Stimulated activated naive CD8-positive, alpha-beta T cell treated with anti-CD3 and anti-CD28 coated beads, Interleukin-15, Interleukin-2, amounts not matched to agents 100 ng/mL and 50 ng/mL, for 24 hours (primary cell): ENCODE measurements around the gene SYT3.
"Not testable (repeated sequence)": the region's sequence is repeated elsewhere in the genome, so short reads cannot be mapped to it uniquely, and the experiment has no call there.

Experiments
- H3K27ac Mint-ChIP-seq: one replicate; pipeline ENCODE4 v1.8.0; 2021; ENCODE audit warnings: mild to moderate bottlenecking, mixed read lengths
- H3K27me3 Mint-ChIP-seq: one replicate; pipeline ENCODE4 v1.8.0; 2021; ENCODE audit warnings: mixed read lengths
- H3K36me3 Mint-ChIP-seq: one replicate; pipeline ENCODE4 v1.8.0; 2021; ENCODE audit warnings: low read depth, mixed read lengths
- H3K4me1 Mint-ChIP-seq: one replicate; pipeline ENCODE4 v1.8.0; 2021; ENCODE audit warnings: low read depth, mixed read lengths
- H3K4me3 Mint-ChIP-seq: one replicate; pipeline ENCODE4 v1.8.0; 2021; ENCODE audit warnings: mild to moderate bottlenecking, mixed read lengths
- H3K9me3 Mint-ChIP-seq: one replicate; pipeline ENCODE4 v1.8.0; 2021; ENCODE audit warnings: mixed read lengths

SYT3 gene

DNA sequence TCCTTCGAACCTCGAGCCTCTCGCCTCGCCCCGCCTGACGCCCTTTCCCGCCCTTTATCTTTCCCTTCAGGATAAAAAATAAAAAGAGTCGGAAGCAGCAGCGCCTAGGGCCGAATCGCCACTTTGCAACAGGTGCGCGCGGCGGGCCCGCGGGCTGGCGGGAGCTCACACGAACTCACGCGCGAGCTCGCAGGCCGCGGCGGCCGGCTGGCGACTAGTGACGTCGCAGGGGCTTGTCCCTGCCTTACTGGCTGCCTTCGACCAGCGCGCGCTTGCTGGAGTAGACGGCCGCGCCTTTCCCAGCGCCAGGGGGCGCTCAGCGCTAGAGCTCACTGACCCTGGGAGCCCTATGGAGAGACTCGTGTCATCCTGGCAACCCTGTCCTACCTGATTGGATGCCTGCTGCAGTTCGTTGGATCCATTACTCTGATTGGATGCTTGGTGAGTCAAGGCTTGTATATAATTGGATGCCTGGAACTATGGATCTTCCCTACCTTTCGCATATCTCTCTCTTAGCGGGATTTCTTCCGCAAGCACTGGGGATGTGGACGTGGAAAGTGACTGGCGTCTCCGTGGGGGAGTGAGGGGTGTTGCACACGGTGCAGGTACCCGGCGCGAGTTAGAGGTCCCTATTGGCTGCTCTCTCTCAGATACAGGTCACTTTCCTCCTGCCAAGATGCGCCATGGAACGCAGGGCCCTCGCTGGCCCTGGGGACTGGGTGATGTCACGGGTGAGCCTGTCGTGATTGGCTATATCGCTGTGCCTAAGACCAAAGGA, 33.4 kb downstream of the SYT3 start:
- not testable (repeated sequence) for H3K36me3 Mint-ChIP-seq, H3K9me3 Mint-ChIP-seq, H3K4me3 Mint-ChIP-seq, H3K4me1 Mint-ChIP-seq, H3K27ac Mint-ChIP-seq
- H3K27me3 Mint-ChIP-seq = peaks cover 48% of the 10 kb centered on the region

DNA sequence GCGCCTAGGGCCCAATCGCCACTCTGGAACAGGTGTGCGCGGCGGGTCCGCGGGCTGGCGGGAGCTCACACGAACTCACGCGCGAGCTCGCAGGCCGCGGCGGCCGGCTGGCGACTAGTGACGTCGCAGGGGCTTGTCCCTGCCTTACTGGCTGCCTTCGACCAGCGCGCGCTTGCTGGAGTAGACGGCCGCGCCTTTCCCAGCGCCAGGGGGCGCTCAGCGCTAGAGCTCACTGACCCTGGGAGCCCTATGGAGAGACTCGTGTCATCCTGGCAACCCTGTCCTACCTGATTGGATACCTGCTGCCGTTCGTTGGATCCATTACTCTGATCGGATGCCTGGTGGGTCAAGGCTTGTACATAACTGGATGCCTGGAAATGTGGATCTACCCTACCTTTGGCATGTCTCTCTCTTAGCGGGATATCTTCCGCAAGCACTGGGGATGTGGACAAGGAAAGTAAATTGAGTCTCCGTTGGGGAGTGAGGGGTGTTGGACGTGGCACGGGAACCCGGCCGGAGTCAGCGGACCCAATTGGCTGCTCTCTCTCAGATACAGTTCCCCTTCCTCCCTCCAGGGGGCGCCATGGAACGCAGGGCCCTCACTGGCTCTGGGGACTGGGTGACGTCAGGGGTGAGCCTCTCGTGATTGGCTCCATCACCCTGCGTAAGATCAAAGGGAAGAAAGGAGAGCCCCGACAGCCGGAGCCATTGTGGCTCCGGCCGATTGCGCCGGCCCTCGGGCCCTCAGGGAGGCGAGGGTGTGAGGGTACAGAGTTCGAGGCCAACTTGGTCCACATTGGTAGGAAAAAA, 35.2 kb downstream of the SYT3 start:
- H3K36me3 Mint-ChIP-seq, H3K27ac Mint-ChIP-seq, H3K9me3 Mint-ChIP-seq, H3K4me3 Mint-ChIP-seq, H3K4me1 Mint-ChIP-seq: not testable (repeated sequence)
- H3K27me3 Mint-ChIP-seq = peaks cover 51% of the 10 kb centered on the region

DNA sequence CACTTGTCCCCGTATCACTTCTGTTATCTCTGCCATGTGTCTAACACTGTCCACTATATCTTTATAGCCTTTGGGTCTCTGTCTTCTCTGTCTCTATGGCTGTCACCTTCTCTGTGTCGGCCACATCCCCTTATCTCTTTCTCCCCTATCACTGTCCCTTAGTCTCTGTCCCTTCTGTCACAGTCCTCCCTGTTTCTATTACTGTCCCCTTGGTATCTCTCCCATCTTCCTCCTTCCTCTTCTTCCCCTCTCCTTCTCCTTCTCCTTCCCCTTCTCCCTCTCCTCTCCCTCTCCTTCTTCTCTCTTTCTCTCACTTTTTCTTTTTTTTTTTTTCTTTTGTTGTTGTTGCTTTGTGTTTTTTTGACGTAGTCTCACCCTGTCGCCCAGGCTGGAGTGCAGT, 36.7 kb downstream of the SYT3 start:
- Mint-ChIP-seq H3K4me1 (peaks cover 3% of the 10 kb centered on the region), H3K27ac (no peak overlapping the region), H3K27me3 (peaks cover 46% of the 10 kb centered on the region), H3K36me3 (no peaks in the 10 kb centered on the region), H3K9me3 (no peaks in the 10 kb centered on the region), H3K4me3 (no peak overlapping the region)

DNA sequence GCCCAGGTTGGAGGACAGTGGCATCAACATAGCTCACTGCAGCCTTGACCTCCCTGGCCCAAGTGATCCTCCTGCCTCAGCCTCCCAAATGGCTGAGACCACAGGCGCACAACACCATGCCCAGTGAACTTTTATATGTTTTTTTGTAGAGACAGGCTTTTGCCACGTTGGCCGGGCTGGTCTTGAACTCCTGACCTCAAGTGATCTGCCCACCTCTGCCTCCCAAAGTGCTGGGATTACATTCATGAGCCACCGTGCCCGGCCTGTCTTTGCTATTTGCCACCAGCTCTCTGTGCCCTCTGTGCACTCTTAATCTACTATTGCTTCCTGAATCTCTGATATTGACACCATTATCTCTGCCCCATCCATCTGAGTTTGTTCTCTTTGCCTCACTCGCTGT, 37.2 kb downstream of the SYT3 start:
- Mint-ChIP-seq H3K4me3 (no peak overlapping the region), H3K9me3 (no peaks in the 10 kb centered on the region), H3K27ac (no peak overlapping the region), H3K4me1 (peaks cover 3% of the 10 kb centered on the region), H3K36me3 (no peaks in the 10 kb centered on the region), H3K27me3 (peaks cover 46% of the 10 kb centered on the region)

DNA sequence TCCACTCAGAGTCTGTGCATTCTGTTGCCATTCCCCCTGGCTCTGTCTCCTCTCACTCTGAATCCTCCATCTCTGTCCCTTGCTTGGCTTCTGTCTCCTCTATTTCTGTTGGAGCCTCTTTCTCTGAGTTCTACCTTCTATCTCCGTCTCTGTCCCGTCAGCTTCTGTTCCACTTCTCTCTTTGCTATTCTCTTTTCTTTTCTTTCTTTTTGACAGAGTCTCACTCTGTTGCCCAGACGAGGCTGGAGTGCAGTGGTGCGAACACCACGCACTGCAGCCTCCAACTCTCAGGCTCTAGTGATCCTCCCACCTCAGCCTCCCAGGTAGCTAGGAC, 37.6 kb downstream of the SYT3 start:
- no peaks in the 10 kb centered on the region for H3K36me3 Mint-ChIP-seq
- peak overlapping the region; percentile 42 for H3K27ac Mint-ChIP-seq
- no peaks in the 10 kb centered on the region for H3K9me3 Mint-ChIP-seq
- H3K4me1 Mint-ChIP-seq = peaks cover 3% of the 10 kb centered on the region
- H3K27me3 Mint-ChIP-seq = peaks cover 42% of the 10 kb centered on the region
- H3K4me3 Mint-ChIP-seq = no peak overlapping the region

DNA sequence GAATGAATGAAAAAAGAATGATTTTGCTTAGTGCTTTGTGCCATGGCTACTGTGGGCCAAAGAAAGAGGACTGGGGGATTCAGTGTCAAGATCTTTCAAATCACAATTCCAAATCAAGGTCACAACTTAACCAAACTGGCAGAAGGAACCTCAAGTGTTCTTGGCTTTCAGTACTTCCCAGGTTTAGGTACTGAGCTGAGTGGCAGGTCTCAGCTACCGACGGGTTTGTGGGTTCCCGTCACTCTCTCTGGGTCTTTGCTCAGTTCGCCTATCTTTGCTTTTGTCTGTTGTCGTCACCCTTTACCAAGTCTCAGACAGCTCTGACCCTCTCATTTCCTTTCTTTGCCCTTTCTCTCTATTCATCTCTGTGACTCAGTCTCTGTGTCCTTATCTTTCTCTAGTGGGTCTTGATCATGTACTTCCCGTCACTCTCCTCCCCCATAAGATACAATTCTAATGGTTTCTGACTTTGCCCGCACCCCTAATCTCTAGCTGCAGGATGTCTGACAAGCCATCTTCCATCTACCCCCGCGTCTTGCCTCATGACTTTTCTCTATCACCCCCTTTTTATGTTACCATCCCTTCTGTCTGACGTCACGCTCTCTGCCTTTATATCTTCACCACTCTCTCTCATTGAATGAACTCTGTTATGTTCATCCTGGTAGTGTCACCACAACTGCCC, 38.1 kb downstream of the SYT3 start:
- Mint-ChIP-seq H3K4me3 (no peak overlapping the region), H3K27ac (peak overlapping the region; percentile 42), H3K27me3 (peaks cover 41% of the 10 kb centered on the region), H3K4me1 (peaks cover 3% of the 10 kb centered on the region), H3K36me3 (no peaks in the 10 kb centered on the region), H3K9me3 (no peaks in the 10 kb centered on the region)

DNA sequence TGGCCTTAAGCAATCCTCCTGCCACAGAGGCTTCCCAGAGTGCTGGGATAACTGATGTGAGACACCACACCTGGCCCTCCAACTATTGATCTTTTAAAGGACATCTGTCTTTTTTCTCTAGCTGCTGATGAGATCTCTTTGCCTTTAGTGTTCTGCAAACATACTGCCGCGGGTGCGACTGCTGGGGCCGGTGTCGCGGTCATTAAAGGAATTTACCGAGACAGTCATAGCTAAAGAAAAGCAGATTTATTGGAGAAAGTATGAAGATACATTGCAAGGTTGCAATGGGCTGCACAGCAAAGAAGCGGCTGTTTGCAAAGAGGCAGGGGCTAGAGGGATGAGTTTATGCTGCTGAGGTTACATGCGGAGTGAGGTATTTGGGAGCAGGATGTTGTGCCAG, 40.3 kb downstream of the SYT3 start:
- no peak overlapping the region for H3K4me3 Mint-ChIP-seq
- no peaks in the 10 kb centered on the region for H3K9me3 Mint-ChIP-seq
- H3K27me3 Mint-ChIP-seq = peaks cover 34% of the 10 kb centered on the region
- no peaks in the 10 kb centered on the region for H3K4me1 Mint-ChIP-seq
- H3K27ac Mint-ChIP-seq = no peak overlapping the region
- H3K36me3 Mint-ChIP-seq = no peaks in the 10 kb centered on the region

DNA sequence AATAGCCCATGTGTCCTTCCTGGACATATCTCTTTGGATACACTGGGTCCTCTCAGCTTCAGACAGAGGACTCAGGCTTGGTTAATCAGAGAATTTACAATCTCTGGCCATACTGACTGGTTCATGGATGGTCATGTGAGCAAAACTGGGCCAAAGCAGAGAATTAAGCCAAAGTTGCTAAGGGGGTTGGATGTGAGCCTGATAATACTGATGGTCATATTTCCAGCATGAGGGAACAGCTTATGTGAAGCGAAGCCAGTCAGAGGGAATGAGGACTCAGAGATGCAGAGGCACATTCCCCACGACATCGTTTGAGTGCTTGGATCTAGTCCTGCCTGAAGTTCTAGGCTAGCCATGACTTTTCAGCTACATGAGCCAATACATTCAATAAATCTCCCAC, 49.5 kb downstream of the SYT3 start:
- Mint-ChIP-seq H3K4me3 (no peak overlapping the region), H3K27ac (no peak overlapping the region)

DNA sequence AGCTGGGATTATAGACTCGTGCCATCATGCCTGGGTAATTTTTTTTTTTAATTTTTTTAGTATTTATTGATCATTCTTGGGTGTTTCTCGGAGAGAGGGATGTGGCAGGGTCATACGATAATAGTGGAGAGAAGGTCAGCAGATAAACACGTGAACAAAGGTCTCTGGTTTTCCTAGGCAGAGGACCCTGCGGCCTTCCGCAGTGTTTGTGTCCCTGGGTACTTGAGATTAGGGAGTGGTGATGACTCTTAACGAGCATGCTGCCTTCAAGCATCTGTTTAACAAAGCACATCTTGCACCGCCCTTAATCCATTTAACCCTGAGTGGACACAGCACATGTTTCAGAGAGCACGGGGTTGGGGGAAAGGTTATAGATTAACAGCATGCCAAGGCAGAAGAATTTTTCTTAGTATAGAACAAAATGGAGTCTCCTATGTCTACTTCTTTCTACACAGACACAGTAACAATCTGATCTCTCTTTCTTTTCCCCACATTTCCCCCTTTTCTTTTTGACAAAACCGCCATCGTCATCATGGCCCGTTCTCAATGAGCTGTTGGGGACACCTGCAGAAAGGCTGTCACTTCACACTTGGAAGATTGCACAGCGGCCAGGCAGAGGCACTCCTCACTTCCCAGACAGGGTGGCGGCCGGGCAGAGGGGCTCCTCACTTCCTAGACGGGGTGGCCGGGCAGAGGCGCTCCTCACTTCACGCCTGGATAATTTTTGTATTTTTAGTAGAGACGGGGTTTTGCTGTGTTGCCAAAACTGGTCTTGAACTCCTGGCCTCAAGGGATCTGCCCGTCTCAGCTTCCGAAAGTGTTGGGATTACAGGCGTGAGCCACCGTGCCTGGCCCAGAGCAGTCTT, 57.7 kb downstream of the SYT3 start:
- H3K4me3 Mint-ChIP-seq, H3K27ac Mint-ChIP-seq, H3K36me3 Mint-ChIP-seq, H3K9me3 Mint-ChIP-seq, H3K4me1 Mint-ChIP-seq: not testable (repeated sequence)
- H3K27me3 Mint-ChIP-seq = peaks cover 15% of the 10 kb centered on the region

More for the DNA sequence above, 49.5 kb downstream of the SYT3 start:
- H3K27me3 Mint-ChIP-seq = peaks cover 3% of the 10 kb centered on the region
- H3K9me3 Mint-ChIP-seq = no peaks in the 10 kb centered on the region
- H3K4me1 Mint-ChIP-seq = no peaks in the 10 kb centered on the region
- no peaks in the 10 kb centered on the region for H3K36me3 Mint-ChIP-seq

DNA sequence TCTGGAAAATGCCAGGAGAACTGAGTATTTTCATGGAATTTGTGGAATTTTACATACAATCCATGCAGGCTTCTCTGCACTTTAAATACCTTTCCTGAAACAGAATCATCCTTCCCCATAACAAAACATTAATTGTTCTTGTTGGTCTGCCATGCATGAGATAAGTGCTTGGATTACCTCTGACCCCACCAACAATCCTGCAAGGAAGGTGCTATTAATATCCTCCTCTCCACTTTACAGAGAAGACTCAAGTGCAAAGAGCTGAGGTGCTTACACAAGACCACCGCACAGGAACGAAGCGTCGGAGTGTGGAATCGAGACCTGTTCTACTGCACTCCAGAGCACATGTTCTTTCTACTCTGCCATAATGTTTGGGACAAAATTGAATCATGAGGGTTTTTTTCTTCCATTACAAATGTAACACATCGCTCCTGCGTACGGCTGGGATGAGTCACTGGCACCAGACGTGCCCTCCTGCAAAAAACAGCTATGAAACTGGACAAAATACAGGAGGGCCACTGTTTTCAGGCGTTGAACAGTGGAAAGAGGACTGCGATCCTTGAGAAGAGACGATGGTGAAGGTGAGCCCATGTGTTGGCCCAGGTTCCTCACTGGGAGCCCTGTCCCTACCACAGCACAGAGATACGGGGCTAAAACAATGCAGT, 58.6 kb downstream of the SYT3 start:
- H3K27ac Mint-ChIP-seq = no peak overlapping the region
- H3K9me3 Mint-ChIP-seq = no peaks in the 10 kb centered on the region
- H3K27me3 Mint-ChIP-seq = peaks cover 15% of the 10 kb centered on the region
- no peak overlapping the region for H3K4me3 Mint-ChIP-seq
- no peaks in the 10 kb centered on the region for H3K36me3 Mint-ChIP-seq
- no peaks in the 10 kb centered on the region for H3K4me1 Mint-ChIP-seq

DNA sequence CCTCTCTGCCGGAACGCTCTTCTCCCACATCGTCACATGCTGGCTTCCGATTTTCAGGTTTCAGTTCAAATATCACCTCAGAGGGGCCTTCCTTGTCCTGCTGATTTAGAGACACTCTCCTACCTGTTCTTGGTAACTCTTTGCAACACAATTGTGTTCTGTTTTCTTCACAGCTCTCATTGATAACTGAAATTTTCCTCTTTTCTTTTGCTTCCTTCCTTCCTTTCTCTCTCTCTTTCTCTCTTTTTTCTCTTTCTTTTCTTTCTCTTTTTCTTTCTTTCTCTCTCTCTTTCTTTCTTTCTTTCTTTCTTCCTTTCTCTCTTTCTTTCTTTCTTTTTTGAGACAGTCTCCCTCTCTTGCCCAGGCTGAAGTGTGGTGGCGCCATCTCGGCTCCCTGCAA, 59.4 kb downstream of the SYT3 start:
- no peaks in the 10 kb centered on the region for H3K4me1 Mint-ChIP-seq
- peaks cover 15% of the 10 kb centered on the region for H3K27me3 Mint-ChIP-seq
- no peaks in the 10 kb centered on the region for H3K36me3 Mint-ChIP-seq
- no peak overlapping the region for H3K27ac Mint-ChIP-seq
- no peak overlapping the region for H3K4me3 Mint-ChIP-seq
- no peaks in the 10 kb centered on the region for H3K9me3 Mint-ChIP-seq

DNA sequence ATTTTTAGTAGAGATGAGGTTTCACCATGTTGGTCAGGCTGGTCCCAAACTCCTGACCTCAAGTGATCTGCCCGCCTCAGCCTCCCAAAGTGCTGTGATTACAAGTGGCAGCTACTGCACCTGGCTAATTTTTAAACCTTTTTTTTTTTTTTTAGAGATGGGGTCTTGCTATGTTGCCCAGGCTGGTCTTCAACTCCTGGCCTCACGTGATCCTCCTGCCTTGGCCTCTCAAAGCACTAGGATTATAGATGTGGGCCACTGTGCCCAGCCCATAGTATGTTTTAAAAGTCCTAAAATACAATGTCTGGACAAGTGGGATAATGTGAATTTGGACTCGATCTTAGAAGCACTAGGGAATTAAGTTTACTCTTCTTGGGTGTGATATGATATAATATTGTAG, 62.9 kb downstream of the SYT3 start:
- not testable (repeated sequence) for H3K4me3 Mint-ChIP-seq, H3K36me3 Mint-ChIP-seq, H3K27ac Mint-ChIP-seq, H3K4me1 Mint-ChIP-seq, H3K9me3 Mint-ChIP-seq
- H3K27me3 Mint-ChIP-seq = peaks cover 13% of the 10 kb centered on the region

DNA sequence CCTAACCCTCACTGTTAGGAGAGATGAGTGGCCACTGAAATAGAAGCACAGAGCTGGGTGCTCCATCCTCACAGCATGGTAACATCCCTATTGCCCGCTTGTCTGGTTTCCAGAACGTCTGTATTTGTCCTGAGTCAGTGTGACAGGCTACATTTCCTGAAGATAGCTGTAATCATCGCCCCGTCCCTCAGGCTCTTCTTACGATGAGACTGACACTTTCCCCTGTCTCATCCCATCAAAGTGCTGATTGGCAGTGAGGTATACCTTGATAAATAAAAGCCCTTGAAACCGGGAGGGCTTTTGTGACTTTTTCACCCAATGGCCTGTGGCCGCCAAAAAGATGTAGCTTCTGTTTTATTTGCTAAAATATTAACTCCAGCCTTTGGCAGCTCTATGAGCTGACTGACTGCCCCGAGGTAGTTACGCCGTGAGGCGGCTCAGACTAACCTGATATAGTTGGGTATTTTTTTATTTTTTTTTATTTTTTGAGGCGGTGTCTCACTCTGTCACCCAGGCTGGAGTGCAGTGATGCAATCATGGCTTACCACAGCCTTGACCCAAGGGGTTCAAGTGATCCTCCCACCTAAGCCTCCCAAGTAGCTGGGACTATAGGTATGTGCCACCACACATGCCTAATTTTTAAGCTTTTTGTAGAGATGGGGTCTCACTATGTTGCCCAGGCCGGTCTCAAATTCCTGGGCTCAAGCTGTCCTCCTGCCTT, 65.8 kb downstream of the SYT3 start:
- Mint-ChIP-seq H3K27me3 (peaks cover 25% of the 10 kb centered on the region), H3K4me1 (no peaks in the 10 kb centered on the region), H3K27ac (no peak overlapping the region), H3K9me3 (no peaks in the 10 kb centered on the region), H3K36me3 (no peaks in the 10 kb centered on the region), H3K4me3 (no peak overlapping the region)
